HepG2 (cell line): ENCODE results near the gene EPB41L4A. TPM values are rescaled to one million over a fixed set of nuclear protein-coding genes. Genes with fewer than 3 reads are reported as not detected.

Source experiments
- ASH2L ChIP-seq: fragments of 300-600, 200-600 bp; sonication (generic); IDR thresholded peaks from 2 replicates; pipeline ENCODE4 v1.7.0; 2017; ENCODE audit warnings: low read depth, mild to moderate bottlenecking, moderate library complexity, mixed read lengths, low read length; ENCODE audit not compliant: insufficient read length
- DDIT3 ChIP-seq: sonication (generic); formaldehyde crosslinking; IDR thresholded peaks from 2 replicates; pipeline ENCODE4 v1.4.0; 2020; ENCODE audit warnings: mild to moderate bottlenecking, missing genetic modification reagents
- JUND ChIP-seq: sonication (generic); formaldehyde crosslinking; IDR thresholded peaks from 2 replicates; pipeline ENCODE4 v1.8.0; 2022; ENCODE audit warnings: mild to moderate bottlenecking, missing genetic modification reagents
- KLF9 ChIP-seq: IDR thresholded peaks from 2 replicates; pipeline ENCODE4 v1.6.1; 2016; ENCODE audit warnings: low read depth
- PLRG1 ChIP-seq: fragments of 450-650 bp; conservative IDR thresholded peaks from 2 replicates; pipeline ENCODE4 v1.6.1; 2016
- SMYD3 ChIP-seq: sonication (generic); formaldehyde crosslinking; IDR thresholded peaks from 2 replicates; pipeline ENCODE4 v1.8.1; 2023; ENCODE audit warnings: mild to moderate bottlenecking, missing genetic modification reagents
- TARDBP ChIP-seq: sonication (generic); formaldehyde crosslinking; IDR thresholded peaks from 2 replicates; pipeline ENCODE4 v1.8.0; 2022; ENCODE audit warnings: mild to moderate bottlenecking, missing genetic modification reagents
- TERF1 ChIP-seq: sonication (generic); formaldehyde crosslinking; IDR thresholded peaks from 2 replicates; pipeline ENCODE4 v1.8.0; 2022; ENCODE audit warnings: mild to moderate bottlenecking, missing genetic modification reagents, moderate library complexity
- THRA ChIP-seq: sonication (generic); formaldehyde crosslinking; IDR thresholded peaks from 2 replicates; pipeline ENCODE4 v1.4.0; 2020; ENCODE audit warnings: missing genetic modification reagents, borderline replicate concordance
- YY1 ChIP-seq: IDR thresholded peaks from 2 replicates; pipeline ENCODE4 v1.6.1; 2011; ENCODE audit warnings: low read length, low read depth, moderate library complexity, mild to moderate bottlenecking; ENCODE audit not compliant: insufficient read depth, insufficient replicate concordance
- ZBTB49 ChIP-seq: sonication (generic); formaldehyde crosslinking; IDR thresholded peaks from 2 replicates; pipeline ENCODE4 v1.4.0; 2020; ENCODE audit warnings: missing genetic modification reagents, borderline replicate concordance
- ZFP91 ChIP-seq: sonication (generic); formaldehyde crosslinking; IDR thresholded peaks from 2 replicates; pipeline ENCODE4 v1.9.0; 2022; ENCODE audit warnings: missing genetic modification reagents, mild to moderate bottlenecking, borderline replicate concordance
- ZNF205 ChIP-seq: IDR thresholded peaks from 2 replicates; pipeline ENCODE4 v1.6.1; 2018; ENCODE audit warnings: missing biosample characterization, missing genetic modification reagents
- ZNF281 ChIP-seq: sonication (generic); formaldehyde crosslinking; IDR thresholded peaks from 2 replicates; pipeline ENCODE4 v1.4.0; 2020; ENCODE audit warnings: missing genetic modification reagents, borderline replicate concordance
- ZNF33B ChIP-seq: sonication (generic); formaldehyde crosslinking; IDR thresholded peaks from 2 replicates; pipeline ENCODE4 v1.5.1; 2020; ENCODE audit warnings: mild to moderate bottlenecking, missing genetic modification reagents
- ZNF34 ChIP-seq: sonication (generic); formaldehyde crosslinking; IDR thresholded peaks from 2 replicates; pipeline ENCODE4 v1.4.0; 2020; ENCODE audit warnings: mild to moderate bottlenecking, missing genetic modification reagents, borderline replicate concordance
- ZNF713 ChIP-seq: sonication (generic); formaldehyde crosslinking; IDR thresholded peaks from 2 replicates; pipeline ENCODE4 v1.4.0; 2020; ENCODE audit warnings: mild to moderate bottlenecking, missing genetic modification reagents
- polyA plus RNA-seq, 8 experiments: library from polyadenylated mRNA; depleted of rRNA in 3 of 8; stranded (reverse) in 7 of 8; unstranded in 1 of 8; fragments of >200 nt; fragmentation: Illumina TruSeq in 4 of 8; extraction: Trizol in 4 of 8; gene quantifications; 2 replicates each; pipeline versions ENCODE4 v1.2.1 to v1.2.3, GENCODE V29; 2011 to 2016; ENCODE audit warnings: low read depth in 4 of 8, missing spikeins in 1 of 8, mixed read lengths in 1 of 8; ENCODE audit not compliant: insufficient read depth in 1 of 8
- total RNA-seq, 5 experiments: library from RNA; depleted of rRNA; stranded (reverse); fragments of >200 nt; fragmentation: Illumina TruSeq; extraction: Trizol; gene quantifications; 2 replicates each; pipeline ENCODE4 v1.2.3, GENCODE V29; 2016; ENCODE audit warnings: low read depth in 1 of 5

The EPB41L4A gene
- total and polyA plus RNA-seq, 2 of the 13 experiments (the other 11 are each of a cell fraction or from before 2014, with no cell fraction given), result 0.07 TPM; not detected in 1

- TF ChIP-seq THRA (CRISPR knock-in tag) (no peak), ZBTB49 (CRISPR knock-in tag) (no peak), ZNF205 (no peak), ZNF33B (CRISPR knock-in tag) (no peak), TARDBP (no peak), YY1 (no peak), ZNF281 (no peak), PLRG1 (no peak), KLF9 (CRISPR knock-in tag) (no peak), ZNF34 (CRISPR knock-in tag) (no peak), ZFP91 (CRISPR knock-in tag) (no peak), ASH2L (no peak), JUND (CRISPR knock-in tag) (no peak), DDIT3 (CRISPR knock-in tag) (no peak), SMYD3 (no peak), TERF1 (CRISPR knock-in tag) (no peak), ZNF713 (CRISPR knock-in tag) (no peak)
These were observed 253.0 kb downstream of the EPB41L4A start (continued) for GRCh38 chr5:112165897-112166737.
